ENCODE results near the gene SLC18A3. TPM values are rescaled to one million over a fixed set of nuclear protein-coding genes. Genes with fewer than 3 reads are reported as not detected.

Gene SLC18A3
- total and polyA plus RNA-seq, 12 donors, result not detected

DNA sequence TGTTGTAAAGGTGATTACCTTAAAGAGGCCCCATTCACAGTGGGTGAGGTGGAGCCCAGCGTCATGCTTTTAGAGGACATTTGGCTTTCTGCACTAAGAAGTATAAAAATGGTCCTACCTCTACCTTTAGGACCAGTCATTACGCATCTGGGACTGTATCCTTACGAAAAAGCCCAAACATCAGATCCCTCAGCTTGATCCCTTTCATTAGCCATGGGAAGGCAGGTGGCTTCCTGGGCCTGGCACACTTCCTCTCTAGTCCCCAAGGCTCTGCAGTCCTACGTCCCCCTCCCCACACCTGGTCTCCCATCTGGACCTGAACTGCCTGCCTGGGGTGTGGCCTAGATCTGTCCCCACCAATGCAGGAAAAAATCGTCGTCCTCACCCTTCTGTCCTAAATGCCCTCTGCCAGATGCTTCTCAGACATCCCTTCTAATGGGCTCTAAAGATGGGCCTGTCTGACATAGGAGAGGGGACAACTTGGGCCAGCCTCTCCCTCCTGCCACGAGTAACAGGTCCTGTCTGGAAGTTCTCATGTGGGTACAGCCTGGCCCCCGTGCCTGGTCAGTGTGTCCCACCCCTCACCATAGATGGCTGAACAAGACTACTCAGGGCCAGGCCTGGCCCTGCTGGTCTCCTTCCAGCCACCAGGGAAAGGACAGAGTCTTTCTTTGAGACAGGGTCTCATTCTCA, 11.8 kb upstream of the SLC18A3 start:
- no peak overlapping the region for H3K4me3 ChIP-seq
- no peak for ATAC-seq
- WGBS, 2 donors, result 69 to 70% methylated on average over 8 of the region's 8 CpGs
- DNase-seq, result no peak
- no peak overlapping the region for H3K27ac ChIP-seq
- H3K27me3 ChIP-seq, result peaks cover 0 to 46% (median 25%) of the 10 kb centered on the region in 7 donors
- no peaks in the 10 kb centered on the region for H3K9me3 ChIP-seq
- no peaks in the 10 kb centered on the region for H3K36me3 ChIP-seq
- H3K4me1 ChIP-seq, result no peaks in the 10 kb centered on the region
- intact Hi-C loops (cut with DNase I), result loop anchor here in 3 of 10 donors (5.0 to 10.0 kb wide), 2 partner anchors 624 to 626 kb away; no protein-coding TSS in a partner anchor
- TF ChIP-seq, protein P1, sequence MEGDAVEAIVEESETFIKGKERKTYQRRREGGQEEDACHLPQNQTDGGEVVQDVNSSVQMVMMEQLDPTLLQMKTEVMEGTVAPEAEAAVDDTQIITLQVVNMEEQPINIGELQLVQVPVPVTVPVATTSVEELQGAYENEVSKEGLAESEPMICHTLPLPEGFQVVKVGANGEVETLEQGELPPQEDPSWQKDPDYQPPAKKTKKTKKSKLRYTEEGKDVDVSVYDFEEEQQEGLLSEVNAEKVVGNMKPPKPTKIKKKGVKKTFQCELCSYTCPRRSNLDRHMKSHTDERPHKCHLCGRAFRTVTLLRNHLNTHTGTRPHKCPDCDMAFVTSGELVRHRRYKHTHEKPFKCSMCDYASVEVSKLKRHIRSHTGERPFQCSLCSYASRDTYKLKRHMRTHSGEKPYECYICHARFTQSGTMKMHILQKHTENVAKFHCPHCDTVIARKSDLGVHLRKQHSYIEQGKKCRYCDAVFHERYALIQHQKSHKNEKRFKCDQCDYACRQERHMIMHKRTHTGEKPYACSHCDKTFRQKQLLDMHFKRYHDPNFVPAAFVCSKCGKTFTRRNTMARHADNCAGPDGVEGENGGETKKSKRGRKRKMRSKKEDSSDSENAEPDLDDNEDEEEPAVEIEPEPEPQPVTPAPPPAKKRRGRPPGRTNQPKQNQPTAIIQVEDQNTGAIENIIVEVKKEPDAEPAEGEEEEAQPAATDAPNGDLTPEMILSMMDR (IDR thresholded peaks at IDR 0.05), result no peak

DNA sequence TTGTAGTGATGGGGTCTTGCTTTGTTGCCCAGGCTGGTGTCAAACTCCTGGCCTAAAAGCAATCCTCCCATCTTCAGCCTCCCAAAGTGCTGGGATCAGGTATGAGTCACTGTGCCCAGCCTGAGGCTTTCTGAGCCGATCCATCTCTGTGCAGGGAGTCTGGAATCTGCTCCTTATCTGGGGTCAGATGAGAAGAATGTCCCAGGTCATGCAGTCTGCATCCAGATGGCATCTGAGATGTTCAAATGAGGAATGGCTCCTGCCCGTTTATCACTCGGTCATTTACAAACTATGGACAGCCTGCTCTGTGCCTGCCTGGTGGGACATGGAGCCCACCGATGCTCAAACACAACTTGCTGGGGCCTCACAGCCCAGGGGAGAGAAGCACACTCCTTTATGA, 11.1 kb upstream of the SLC18A3 start:
- H3K36me3 ChIP-seq, result no peaks in the 10 kb centered on the region
- no peaks in the 10 kb centered on the region for H3K4me1 ChIP-seq
- WGBS, 2 donors, result 60 to 72% methylated on average over 4 of the region's 4 CpGs
- H3K4me3 ChIP-seq, result no peak overlapping the region
- no peak overlapping the region for H3K27ac ChIP-seq
- intact Hi-C loops (cut with DNase I), result loop anchor here in 3 of 10 donors (5.0 to 10.0 kb wide), 2 partner anchors 623 to 626 kb away; no protein-coding TSS in a partner anchor
- ATAC-seq, result no peak
- peaks cover 0 to 50% (median 25%) of the 10 kb centered on the region in 7 donors for H3K27me3 ChIP-seq
- TF ChIP-seq, protein P1 (IDR thresholded peaks at IDR 0.05), result no peak
- H3K9me3 ChIP-seq, result no peaks in the 10 kb centered on the region
- DNase-seq, result no peak

GRCh38 chr10:49599546-49599945, 10.6 kb upstream of the SLC18A3 start:
- H3K27me3 ChIP-seq, result peaks cover 0 to 56% (median 26%) of the 10 kb centered on the region in 7 donors
- no peaks in the 10 kb centered on the region for H3K9me3 ChIP-seq
- no peak for ATAC-seq
- TF ChIP-seq, protein P1 (IDR thresholded peaks at IDR 0.05), result no peak
- H3K36me3 ChIP-seq, result no peaks in the 10 kb centered on the region
- H3K27ac ChIP-seq, result no peak overlapping the region
- 67% methylated on average over 3 of the region's 3 CpGs for WGBS, 2 donors
- DNase-seq, result no peak
- H3K4me1 ChIP-seq, result no peaks in the 10 kb centered on the region
- H3K4me3 ChIP-seq, result no peak overlapping the region
- intact Hi-C loops (cut with DNase I), result loop anchor here in 3 of 10 donors (5.0 to 10.0 kb wide), 2 partner anchors 623 to 625 kb away; no protein-coding TSS in a partner anchor

- ATAC-seq, result no peak
These were observed 10.1 kb upstream of the SLC18A3 start for GRCh38 chr10:49600046-49600445.

More at GRCh38 chr10:49600046-49600445, 10.1 kb upstream of the SLC18A3 start:
- intact Hi-C loops (cut with DNase I), result no loop called here
- TF ChIP-seq, protein P1 (IDR thresholded peaks at IDR 0.05), result no peak
- H3K36me3 ChIP-seq, result no peaks in the 10 kb centered on the region
- H3K9me3 ChIP-seq, result no peaks in the 10 kb centered on the region
- peaks cover 0 to 58% (median 31%) of the 10 kb centered on the region in 7 donors for H3K27me3 ChIP-seq
- H3K4me3 ChIP-seq, result no peak overlapping the region
- no peak for DNase-seq
- WGBS, 2 donors, result 78 to 80% methylated on average over 8 of the region's 8 CpGs
- no peak overlapping the region for H3K27ac ChIP-seq
- H3K4me1 ChIP-seq, result no peaks in the 10 kb centered on the region
